Amniotic stem cell (primary cell): ENCODE measurements around the gene EIF4EBP3.
A peak's percentile ranks its signal among the peaks of the same experiment; 100 is the strongest.

Source experiments
- DNase-seq: peaks from one replicate; lab custom pipeline; 2025; lab: John Stamatoyannopoulos, UW

Gene EIF4EBP3

DNA sequence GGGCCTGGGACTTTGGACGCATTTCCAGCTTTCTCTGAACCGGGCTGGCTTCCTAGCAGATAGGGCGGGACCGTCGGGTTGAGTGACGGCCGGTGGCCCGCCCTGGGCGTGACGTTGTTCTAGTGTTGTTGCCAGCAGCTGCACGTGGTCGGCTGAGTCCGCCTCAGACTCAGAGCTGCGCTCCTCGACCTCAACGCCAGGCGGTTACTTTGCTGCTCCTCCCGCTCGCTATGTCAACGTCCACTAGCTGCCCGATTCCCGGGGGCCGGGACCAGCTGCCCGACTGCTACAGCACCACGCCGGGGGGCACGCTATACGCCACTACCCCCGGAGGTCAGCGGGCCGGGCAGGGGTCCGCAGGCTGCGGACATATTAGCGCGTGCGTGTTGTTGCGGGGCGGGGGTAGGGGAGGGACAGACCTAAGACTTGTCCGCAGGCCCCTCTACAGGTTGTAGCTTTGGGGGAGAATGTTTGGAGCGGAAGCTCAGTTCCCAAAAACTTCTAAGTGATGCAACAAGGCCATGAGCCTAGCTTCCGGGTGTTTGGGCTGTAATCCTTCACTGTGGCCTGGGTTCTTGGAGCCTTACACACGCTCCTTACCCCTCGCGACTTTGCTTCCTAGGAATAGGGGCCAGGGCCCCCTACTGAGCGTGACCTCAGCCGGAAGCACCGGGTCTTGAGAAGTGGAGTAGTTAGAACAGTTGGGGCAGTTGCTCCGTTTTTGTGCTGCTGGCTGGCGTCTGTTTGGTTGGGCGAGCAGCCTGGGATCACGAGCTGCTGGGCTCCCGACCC is at the start of gene EIF4EBP3:
EIF4EBP3 (plus strand) TSS at position 155 of the 792 bp plus-strand sequence; CDS start at position 231, 76 bp downstream.
- peak; percentile 93 for DNase-seq

DNA sequence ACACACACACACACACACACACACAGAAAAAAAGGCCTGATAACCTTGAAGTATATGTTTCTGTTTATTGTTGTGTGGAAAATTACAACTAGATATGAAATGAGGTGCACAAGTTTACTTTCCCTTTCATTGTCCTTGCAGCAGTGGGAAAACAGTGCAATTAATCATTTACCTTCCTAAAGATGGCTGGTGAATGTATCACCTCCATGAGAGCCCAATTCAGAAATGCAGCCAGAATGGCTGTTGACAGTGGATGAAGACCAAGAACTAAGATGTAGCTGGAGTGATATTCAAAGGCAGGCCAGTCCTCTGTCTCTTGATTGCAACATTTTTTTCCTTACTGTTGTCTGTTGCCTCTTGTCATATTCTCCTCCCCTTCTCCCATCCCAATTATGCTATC is 49.6 kb upstream of the EIF4EBP3 start:
- no peak for DNase-seq

DNA sequence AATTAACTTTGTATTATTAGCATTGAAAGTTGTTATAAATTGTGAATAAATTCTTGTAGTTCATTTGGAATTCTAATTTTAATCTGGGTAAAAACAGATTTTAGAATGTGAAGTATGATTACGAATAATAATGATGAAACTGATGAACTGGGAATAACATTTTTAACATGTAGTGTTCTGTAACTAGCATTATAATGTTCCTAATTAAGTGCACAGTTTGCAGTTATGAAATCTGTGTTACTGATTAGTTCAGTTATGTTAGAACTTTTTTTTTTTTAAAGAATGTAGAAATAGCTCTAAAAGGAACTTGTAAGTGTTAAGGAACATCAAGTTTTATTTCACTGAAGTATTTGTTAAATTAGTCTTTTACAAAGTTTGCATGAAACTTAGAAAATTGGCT is 48.9 kb upstream of the EIF4EBP3 start:
- no peak for DNase-seq

GRCh38 chr5:140502834-140503233 is 44.6 kb upstream of the EIF4EBP3 start:
- no peak for DNase-seq

DNA sequence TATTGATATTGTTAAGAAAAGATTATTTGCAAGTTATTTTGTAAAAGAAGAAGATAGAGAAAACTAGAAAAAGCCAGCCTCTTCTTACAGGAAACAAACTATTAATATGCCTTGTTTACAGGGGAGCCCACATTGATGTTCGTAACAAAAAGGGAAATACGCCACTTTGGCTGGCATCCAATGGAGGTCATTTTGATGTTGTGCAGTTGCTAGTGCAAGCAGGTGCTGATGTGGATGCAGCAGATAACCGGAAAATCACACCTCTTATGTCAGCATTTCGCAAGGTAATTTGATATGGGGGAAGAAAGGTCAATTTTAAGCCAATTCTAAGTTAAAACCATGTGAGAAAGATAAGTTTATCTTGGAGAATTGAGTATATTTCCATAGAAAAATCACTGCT is 37.6 kb upstream of the EIF4EBP3 start:
- DNase-seq = no peak

DNA sequence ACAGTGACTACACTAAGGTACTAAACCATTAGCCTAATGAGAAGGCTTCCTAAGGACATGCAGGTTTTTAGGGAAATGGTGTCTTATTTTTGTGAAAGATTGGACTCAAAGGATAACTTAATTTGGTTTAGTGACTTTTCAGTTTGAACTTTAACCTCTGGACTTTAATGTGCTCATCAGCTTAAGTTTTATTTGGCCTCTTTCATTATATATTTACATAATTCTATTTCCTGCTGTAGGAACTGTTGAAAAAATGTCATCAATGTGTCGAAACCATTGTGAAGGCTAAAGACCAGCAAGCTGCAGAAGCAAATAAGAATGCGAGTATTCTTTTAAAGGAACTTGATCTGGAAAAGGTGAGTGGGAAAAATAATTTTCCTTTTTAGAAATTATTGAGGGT is 34.3 kb upstream of the EIF4EBP3 start:
- no peak for DNase-seq

DNA sequence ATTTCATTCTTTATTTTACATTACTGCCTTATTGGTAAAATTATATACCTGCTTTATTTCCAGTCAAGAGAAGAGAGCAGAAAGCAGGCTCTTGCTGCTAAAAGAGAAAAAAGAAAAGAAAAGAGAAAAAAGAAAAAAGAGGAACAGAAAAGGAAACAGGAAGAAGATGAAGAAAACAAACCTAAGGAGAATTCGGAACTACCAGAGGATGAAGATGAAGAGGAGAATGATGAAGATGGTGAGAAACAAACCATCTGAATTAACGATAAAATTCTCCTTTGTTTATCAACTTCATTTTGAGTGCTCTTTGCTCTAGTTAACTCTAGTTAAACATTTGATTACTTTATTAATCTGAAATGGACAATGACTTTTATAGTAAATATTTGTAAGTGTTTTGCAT is 23.5 kb upstream of the EIF4EBP3 start:
- DNase-seq = no peak

- no peak for DNase-seq
Measured at GRCh38 chr5:140540227-140540626, 7.2 kb upstream of the EIF4EBP3 start.

- DNase-seq = no peak
Measured at GRCh38 chr5:140542972-140543371, 4.5 kb upstream of the EIF4EBP3 start.

DNA sequence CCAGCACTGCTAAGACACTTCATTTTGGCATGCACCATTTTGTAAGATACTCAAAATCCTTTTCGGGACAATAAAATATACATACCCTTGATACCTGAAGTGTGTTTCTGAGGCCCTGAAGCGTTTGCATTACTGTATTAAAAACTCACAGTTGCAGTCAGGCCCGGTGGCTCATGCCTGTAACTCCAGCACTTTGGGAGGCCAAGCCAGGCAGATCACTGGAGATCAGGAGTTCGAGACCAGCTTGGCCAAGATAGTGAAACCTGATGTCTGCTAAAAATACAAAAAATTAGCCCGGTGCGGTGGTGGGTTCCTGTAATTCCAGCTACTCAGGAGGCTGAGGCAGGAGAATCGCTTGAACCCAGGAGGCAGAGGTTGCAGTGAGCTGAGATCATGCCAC is 2.5 kb upstream of the EIF4EBP3 start:
- no peak for DNase-seq

DNA sequence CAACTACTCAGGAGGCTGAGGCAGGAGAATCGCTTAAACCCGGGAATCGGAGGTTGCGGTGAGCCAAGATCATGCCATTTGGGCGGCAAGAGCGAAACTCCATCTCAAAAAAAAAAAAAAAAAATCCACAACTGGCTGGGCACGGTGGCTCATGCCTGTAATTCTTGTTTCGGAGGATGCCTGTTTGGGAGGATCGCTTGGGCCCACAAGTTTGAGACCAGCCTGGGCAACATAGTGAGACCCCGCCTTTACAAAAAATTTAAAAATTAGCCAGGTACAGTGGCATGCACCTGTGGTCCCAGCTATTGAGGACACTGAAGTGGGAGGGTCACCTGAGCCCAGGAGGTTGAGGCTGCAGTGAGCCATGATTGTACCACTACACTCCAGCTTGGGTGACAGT is 1.9 kb upstream of the EIF4EBP3 start:
- no peak for DNase-seq

- no peak for DNase-seq
Measured at GRCh38 chr5:140546851-140547507, 483 bp upstream of the EIF4EBP3 start.

GRCh38 chr5:140548300-140548688 is 832 bp downstream of the EIF4EBP3 start:
- no peak for DNase-seq

DNA sequence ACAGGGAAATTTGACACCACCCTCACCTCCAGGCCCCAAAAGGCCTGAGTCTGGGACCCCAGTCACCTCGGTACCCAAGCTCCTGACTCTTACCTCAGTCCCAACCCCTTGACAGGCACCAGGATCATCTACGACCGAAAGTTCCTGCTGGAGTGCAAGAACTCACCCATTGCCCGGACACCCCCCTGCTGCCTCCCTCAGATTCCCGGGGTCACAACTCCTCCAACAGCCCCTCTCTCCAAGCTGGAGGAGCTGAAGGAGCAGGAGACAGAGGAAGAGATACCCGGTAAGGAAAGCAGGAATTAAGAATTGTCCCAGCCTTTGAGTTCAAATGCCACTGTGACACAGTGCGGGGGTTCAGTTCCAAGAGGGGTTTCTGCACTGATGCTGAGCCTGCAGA is 1.3 kb downstream of the EIF4EBP3 start:
- DNase-seq = no peak

DNA sequence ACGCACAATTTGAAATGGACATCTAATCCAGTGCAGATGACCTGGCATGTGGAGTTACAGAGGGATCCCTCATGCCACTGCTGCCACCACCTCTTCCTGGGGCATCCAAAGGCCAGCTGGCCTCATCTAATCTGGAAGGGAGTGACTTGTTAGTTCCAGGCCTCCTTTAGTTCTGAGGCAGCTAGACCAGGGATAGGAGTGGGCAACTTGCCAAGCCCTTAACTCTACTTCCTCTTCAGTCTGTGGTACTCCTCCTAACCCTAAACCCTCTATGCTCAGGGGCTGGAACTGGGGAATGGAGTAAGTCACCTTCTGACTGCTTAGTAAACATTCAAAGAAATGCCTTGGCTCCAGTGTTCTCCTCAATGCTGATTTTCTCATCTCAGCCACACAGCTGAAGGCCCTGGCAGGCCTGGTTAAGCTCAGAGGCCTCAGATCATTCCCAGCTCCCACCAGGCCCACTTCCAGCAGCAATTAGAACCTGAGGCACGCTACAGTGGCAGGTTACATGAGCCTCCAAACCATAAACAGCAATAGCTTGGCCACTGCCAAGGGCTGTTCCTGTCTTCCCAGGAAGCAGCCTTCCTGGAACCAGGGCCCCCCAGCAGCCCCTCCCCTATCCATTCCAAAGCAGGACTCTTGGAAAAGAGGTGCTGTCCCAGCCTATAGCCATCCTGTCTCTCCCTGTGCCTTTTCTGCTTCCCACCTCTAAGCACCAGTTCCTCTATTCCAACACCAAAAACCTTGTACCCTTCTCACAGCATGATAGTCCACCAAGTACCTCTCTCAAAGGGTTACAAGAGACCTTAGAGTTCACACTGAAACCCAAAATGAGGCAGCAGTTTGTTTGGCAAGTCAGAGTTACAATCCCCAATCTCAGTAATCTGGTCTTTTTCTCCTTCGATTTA is 2.0 kb downstream of the EIF4EBP3 start:
- DNase-seq = no peak

- no peak for DNase-seq
Measured at GRCh38 chr5:140550147-140551079, 3.0 kb downstream of the EIF4EBP3 start.

- DNase-seq = no peak
Measured at GRCh38 chr5:140551872-140552271, 4.4 kb downstream of the EIF4EBP3 start.

DNA sequence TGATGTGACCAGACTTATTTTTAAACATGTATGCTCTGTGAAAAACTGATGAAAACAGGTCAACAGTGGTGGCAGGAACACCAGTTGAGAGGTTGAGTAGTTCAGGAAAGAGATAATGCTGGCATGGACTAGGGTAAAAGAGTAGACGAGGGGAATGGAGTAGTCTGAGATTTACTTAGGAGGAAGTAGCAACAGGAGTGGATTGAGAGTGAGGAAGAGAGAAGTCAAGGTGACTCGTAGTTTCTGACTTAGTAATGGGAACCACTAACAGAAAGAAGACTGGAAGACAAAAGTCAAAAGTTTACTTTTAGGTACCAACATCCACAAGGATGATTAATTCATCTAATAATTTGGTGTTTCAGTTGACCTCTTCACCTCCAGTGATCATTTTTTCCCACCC is 6.2 kb downstream of the EIF4EBP3 start:
- no peak for DNase-seq

- no peak for DNase-seq
Measured at GRCh38 chr5:140554454-140554853, 7.0 kb downstream of the EIF4EBP3 start.

- DNase-seq = no peak
Measured at GRCh38 chr5:140555747-140556312, 8.4 kb downstream of the EIF4EBP3 start.

DNA sequence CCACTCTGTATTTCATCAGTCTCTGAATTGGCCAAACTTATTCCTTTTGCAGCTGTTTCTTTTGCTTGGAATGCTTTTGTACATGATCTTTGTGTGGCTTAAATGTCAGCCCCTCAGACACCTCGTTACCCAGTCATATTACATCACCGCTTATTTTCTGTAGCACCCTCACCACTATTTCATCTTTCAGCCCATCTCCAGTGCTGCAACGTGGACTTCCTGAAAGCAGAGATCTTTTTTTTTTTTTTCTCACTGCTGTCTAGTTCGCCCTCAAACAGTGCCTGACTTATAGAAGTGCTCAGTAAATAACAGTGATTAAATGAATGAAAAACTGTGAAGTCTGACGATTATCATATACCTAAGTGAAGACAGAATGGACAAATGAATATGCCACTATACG is 9.0 kb downstream of the EIF4EBP3 start:
- no peak for DNase-seq
